Lower leg skin (tissue), 3 donors: ENCODE data around the gene TMEM154.

Experiments used
- CTCF ChIP-seq, 3 donors: fragments of 450-650 bp; IDR thresholded peaks; one replicate each; pipeline ENCODE4 v1.5.1; 2016; ENCODE audit warnings: antibody characterized with exemption in 3 of 3, mild to moderate bottlenecking in 3 of 3, moderate library complexity in 2 of 3
- POLR2A ChIP-seq, 2 donors: fragments of 450-650 bp; IDR thresholded peaks; one replicate each; pipeline ENCODE4 v1.6.1; 2016 to 2017; ENCODE audit warnings: antibody characterized with exemption in 2 of 2, mild to moderate bottlenecking in 1 of 2, moderate library complexity in 1 of 2

DNA sequence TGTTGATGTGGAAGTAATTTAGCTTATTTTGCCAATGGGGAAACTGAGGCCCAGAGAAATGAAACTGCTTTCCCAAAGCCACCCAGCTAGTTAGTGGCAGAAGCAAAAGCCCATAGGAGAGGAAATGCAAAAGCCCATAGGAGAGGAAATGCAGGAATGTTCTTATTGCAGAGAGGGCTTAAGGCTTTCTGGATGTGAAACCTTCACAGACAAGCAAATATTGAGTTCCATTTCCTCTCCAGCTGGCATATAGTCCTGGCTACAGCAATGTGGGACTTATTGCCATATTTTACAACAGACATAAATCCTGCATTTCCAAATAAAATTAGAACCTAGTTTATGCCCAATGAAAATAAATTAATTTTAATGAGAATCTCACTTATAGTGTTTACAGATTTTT, 69.7 kb downstream of the TMEM154 start:
- TF ChIP-seq CTCF (IDR thresholded peaks at IDR 0.05) (no peak), POLR2A (IDR thresholded peaks at IDR 0.05) (no peak)
